ENCODE measurements around the gene GMFB. TPM values are rescaled to one million over a fixed set of nuclear protein-coding genes. Genes with fewer than 3 reads are reported as not detected.

Gene GMFB
- total RNA-seq, 2 donors from 2014 or later, result 21.4 to 29.0 TPM

GRCh38 chr14:54425537-54426274 lies 63.1 kb downstream of the GMFB start:
- Mint-ChIP-seq H3K9me3 (no peaks in the 10 kb centered on the region), H3K36me3 (peaks cover 6 to 37% of the 10 kb centered on the region in 2 donors), H3K27ac (peak overlapping the region in 1 of 2 donors; percentile 1)
- no peak for DNase-seq (ENCODE audit: low spot score in 2 of 2)
- no peak for ATAC-seq

GRCh38 chr14:54425068-54425467 lies 63.7 kb downstream of the GMFB start:
- no peaks in the 10 kb centered on the region for H3K9me3 Mint-ChIP-seq
- no peak for ATAC-seq
- peaks cover 6 to 31% of the 10 kb centered on the region in 2 donors for H3K36me3 Mint-ChIP-seq
- H3K27ac Mint-ChIP-seq, result no peak overlapping the region
- DNase-seq (ENCODE audit: low spot score in 2 of 2), result no peak

Other genes with a start within 250 kb of the GMFB start
- 100 to 1,000 TPM in 1 of 2 donors, 10 to 100 TPM in 1; 62.1 to 106 TPM for gene CDKN3, start 92.0 kb downstream of the GMFB start, total RNA-seq
- 10 to 100 TPM; 73.5 to 79.1 TPM for gene CNIH1, start 47.6 kb downstream of the GMFB start, total RNA-seq
- gene CGRRF1, start 20.9 kb upstream of the GMFB start, total RNA-seq, result 10 to 100 TPM in 1 of 2 donors, 1 to 10 TPM in 1; 8.4 to 17.7 TPM
- 1 to 10 TPM; 2.3 to 6.8 TPM for gene SAMD4A, start 78.1 kb upstream of the GMFB start, total RNA-seq